ENCODE measurements around the gene MRPL22.

- TF ChIP-seq POLR2AphosphoS5 (IDR thresholded peaks at IDR 0.05; ENCODE audit: low read depth, low read length) (no peak), REST (IDR thresholded peaks at IDR 0.05; ENCODE audit: insufficient read depth in 1 of 2, low read depth in 2 of 2, low read length in 2 of 2) (no peak), TAF1 (IDR thresholded peaks at IDR 0.05; ENCODE audit: borderline replicate concordance, insufficient read depth, low read length) (no peak)
Measured at GRCh38 chr5:154923441-154924430, 17.1 kb upstream of the MRPL22 start.

All from PFSK-1 (cell line).